DMS153 treated with DMSO at 0.1 percent for 48 hours (cell line): ENCODE results near the gene ZP1.

Source experiments
- DNase-seq: peaks from one replicate; lab custom pipeline; 2025; ENCODE audit not compliant: unreplicated experiment; lab: John Stamatoyannopoulos, UW

Gene ZP1

GRCh38 chr11:60921777-60922335 lies 54.5 kb downstream of the ZP1 start:
- no peak for DNase-seq

GRCh38 chr11:60922906-60923305 lies 55.6 kb downstream of the ZP1 start:
- no peak for DNase-seq

GRCh38 chr11:60923326-60923725 lies 56.0 kb downstream of the ZP1 start:
- no peak for DNase-seq

- DNase-seq: no peak
Measured at GRCh38 chr11:60923800-60924109, 56.4 kb downstream of the ZP1 start.

- peak; percentile 56 for DNase-seq
Measured at GRCh38 chr11:60924110-60924905, 57.0 kb downstream of the ZP1 start, which contains the start of gene TMEM132A. TSS of gene TMEM132A (plus strand) at chr11:60924460. CDS start at chr11:60924634, 174 bp downstream.
